Prostate gland (tissue), 2 donors: ENCODE data around the gene ZNHIT6. TPM values are rescaled to one million over a fixed set of nuclear protein-coding genes. Genes with fewer than 3 reads are reported as not detected.
"Not testable (repeated sequence)": the region's sequence is repeated elsewhere in the genome, so short reads cannot be mapped to it uniquely, and the experiment has no call there.

Experiments used
- DNase-seq: peaks from one replicate; pipeline ENCODE4 v3.0.0-alpha.2; 2019; ENCODE audit warnings: low spot score
- H3K27ac ChIP-seq, 2 donors: fragments of 200-600 bp; sonication (generic); 2 replicates each; pipeline ENCODE4 v1.5.1; 2017 to 2019
- H3K27me3 ChIP-seq: fragments of 200-600 bp; sonication (generic); replicated peaks from 2 replicates; pipeline ENCODE4 v1.5.1; 2019; ENCODE audit not compliant: insufficient read depth
- H3K36me3 ChIP-seq, 2 donors: fragments of 200-600 bp; sonication (generic); 1 replicate in 1 of 2; 2 replicates in 1 of 2; pipeline versions ENCODE4 v1.5.1 to v1.8.1; 2017 to 2019
- H3K4me1 ChIP-seq: fragments of 200-600 bp; sonication (generic); replicated peaks from 2 replicates; pipeline ENCODE4 v1.5.1; 2019
- H3K4me3 ChIP-seq, 2 donors: fragments of 200-600 bp; sonication (generic); 2 replicates each; pipeline ENCODE4 v1.5.1; 2017 to 2019
- H3K9me3 ChIP-seq: fragments of 200-600 bp; sonication (generic); 2 replicates; pipeline ENCODE4 v1.5.1; 2017
- POLR2A ChIP-seq: fragments of 450-650 bp; IDR thresholded peaks from one replicate; pipeline ENCODE4 v1.6.1; 2016; ENCODE audit warnings: antibody characterized with exemption, mild to moderate bottlenecking
- POLR2AphosphoS5 ChIP-seq: sonication (generic); formaldehyde crosslinking; IDR thresholded peaks from one replicate; pipeline ENCODE4 v1.6.1; 2017; ENCODE audit warnings: antibody characterized with exemption
- WGBS: methylation state at CpG from one replicate; pipeline ENCODE4 v1.1.5; 2018; 5-methylcytosine and 5-hydroxymethylcytosine counted together
- intact Hi-C: fragments of 100-400 bp; cut with DNase I; formaldehyde crosslinking; loops from one replicate; pipeline ENCODE4 v1.14.2; 2022
- total RNA-seq, 2 donors: library from RNA; depleted of rRNA; stranded (reverse); fragments of >200 nt; gene quantifications; one replicate each; pipeline ENCODE4 v1.1.0, GENCODE V29; 2016
- TF ChIP-seq, protein P1 (sequence below), 4 experiments: fragments of 200-600 bp in 2 of 4; fragments of 450-650 bp in 2 of 4; sonication (generic) in 2 of 4; IDR thresholded peaks; 1 replicate in 3 of 4; 2 replicates in 1 of 4; pipeline ENCODE4 v1.5.1; 2016 to 2019; ENCODE audit warnings: antibody characterized with exemption in 4 of 4, mild to moderate bottlenecking in 2 of 4, moderate library complexity in 2 of 4

The ZNHIT6 gene
- total RNA-seq, 2 donors from 2014 or later, result 8.7 to 13.5 TPM

DNA sequence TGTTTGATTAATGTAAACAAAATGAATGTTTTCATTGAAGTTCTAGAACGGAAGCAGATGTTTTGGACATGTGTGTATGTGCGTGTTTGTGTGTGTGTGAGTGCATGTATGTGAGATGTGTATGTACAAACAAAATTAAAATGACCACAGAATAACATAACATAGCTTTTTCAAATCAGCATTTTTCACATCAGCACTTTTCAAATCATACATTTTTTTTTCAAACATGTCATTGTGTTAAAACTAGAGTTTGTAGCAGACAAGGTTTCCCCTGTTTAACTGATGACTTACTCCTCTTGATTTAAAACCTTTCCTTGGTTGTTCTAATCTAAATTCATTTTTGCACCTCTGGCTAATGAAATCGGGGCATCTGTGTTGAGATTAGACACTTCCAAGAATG is 35.6 kb upstream of the ZNHIT6 start:
- no peaks in the 10 kb centered on the region for H3K27me3 ChIP-seq
- no peak for DNase-seq
- no peak overlapping the region for H3K27ac ChIP-seq
- no peaks in the 10 kb centered on the region for H3K9me3 ChIP-seq
- TF ChIP-seq POLR2AphosphoS5 (no peak), POLR2A (no peak)
- TF ChIP-seq, protein P1, sequence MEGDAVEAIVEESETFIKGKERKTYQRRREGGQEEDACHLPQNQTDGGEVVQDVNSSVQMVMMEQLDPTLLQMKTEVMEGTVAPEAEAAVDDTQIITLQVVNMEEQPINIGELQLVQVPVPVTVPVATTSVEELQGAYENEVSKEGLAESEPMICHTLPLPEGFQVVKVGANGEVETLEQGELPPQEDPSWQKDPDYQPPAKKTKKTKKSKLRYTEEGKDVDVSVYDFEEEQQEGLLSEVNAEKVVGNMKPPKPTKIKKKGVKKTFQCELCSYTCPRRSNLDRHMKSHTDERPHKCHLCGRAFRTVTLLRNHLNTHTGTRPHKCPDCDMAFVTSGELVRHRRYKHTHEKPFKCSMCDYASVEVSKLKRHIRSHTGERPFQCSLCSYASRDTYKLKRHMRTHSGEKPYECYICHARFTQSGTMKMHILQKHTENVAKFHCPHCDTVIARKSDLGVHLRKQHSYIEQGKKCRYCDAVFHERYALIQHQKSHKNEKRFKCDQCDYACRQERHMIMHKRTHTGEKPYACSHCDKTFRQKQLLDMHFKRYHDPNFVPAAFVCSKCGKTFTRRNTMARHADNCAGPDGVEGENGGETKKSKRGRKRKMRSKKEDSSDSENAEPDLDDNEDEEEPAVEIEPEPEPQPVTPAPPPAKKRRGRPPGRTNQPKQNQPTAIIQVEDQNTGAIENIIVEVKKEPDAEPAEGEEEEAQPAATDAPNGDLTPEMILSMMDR (IDR thresholded peaks at IDR 0.05), result no peak
- H3K36me3 ChIP-seq, result no peaks in the 10 kb centered on the region
- H3K4me1 ChIP-seq, result no peaks in the 10 kb centered on the region
- 90% methylated on average over 3 of the region's 3 CpGs for WGBS
- intact Hi-C loops, result no loop called here
- H3K4me3 ChIP-seq, result no peak overlapping the region

DNA sequence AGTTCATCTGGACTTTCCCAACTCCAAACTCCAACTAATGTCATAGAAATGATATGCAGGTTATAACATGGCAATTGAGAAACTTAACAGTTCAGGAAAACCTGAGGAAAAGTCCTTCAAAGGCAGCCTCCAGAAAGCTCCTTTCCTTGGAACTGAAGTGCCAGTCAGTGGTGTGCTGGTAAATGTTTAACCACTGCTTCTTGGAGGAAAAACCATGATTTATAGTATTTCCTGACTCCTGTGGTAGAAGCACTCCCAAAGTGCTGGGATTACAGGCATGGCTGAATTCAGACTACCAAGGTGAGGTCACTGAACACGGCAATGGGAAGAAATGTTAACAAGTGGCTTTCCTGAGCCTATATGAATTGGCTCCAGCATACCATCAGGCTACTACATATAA is 26.7 kb upstream of the ZNHIT6 start:
- H3K4me3 ChIP-seq, result no peak overlapping the region
- H3K4me1 ChIP-seq, result no peaks in the 10 kb centered on the region
- no peaks in the 10 kb centered on the region for H3K9me3 ChIP-seq
- no peak for TF ChIP-seq POLR2A
- no peak for TF ChIP-seq POLR2AphosphoS5
- TF ChIP-seq, protein P1 (IDR thresholded peaks at IDR 0.05), result no peak
- 71% methylated on average over 1 of the region's 1 CpG for WGBS
- no peaks in the 10 kb centered on the region for H3K27me3 ChIP-seq
- no peak overlapping the region for H3K27ac ChIP-seq
- intact Hi-C loops, result no loop called here
- no peaks in the 10 kb centered on the region for H3K36me3 ChIP-seq
- no peak for DNase-seq

DNA sequence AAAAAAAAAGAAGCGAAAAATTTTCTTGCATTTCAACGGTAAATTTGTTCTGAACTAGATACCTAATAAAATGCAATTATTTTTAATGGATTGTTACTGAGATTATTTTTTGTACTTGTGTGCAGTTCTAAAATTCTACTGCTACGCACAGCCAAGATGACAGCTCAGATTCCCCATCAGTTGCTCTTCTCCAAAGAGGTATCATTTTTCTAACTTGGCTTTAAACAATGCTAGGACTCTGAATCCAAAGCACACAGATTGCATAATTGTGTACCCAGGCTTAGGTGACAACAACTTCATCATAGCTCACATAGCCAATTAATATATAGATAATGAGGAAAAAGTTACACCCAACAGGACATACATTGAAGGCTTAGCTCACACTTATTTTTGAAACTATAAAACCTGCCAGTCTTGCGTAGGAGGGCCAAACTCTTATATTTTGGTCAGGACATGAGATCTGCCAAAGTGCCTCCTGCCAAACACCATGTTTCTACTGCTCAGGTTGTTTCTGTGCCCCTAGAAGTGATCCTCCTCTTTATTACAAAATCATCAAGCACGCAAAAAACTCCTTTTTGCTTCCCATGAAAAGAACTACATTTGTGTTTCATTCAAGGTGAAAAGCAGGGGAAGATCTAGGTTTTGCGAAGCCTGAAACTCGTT is 10.6 kb upstream of the ZNHIT6 start:
- H3K4me1 ChIP-seq, result no peaks in the 10 kb centered on the region
- intact Hi-C loops, result no loop called here
- H3K36me3 ChIP-seq, result no peaks in the 10 kb centered on the region
- H3K9me3 ChIP-seq, result no peaks in the 10 kb centered on the region
- H3K27me3 ChIP-seq, result no peaks in the 10 kb centered on the region
- no peak overlapping the region for H3K27ac ChIP-seq
- H3K4me3 ChIP-seq, result no peak overlapping the region
- 91% methylated on average over 7 of the region's 7 CpGs for WGBS
- TF ChIP-seq, protein P1 (IDR thresholded peaks at IDR 0.05), result no peak
- no peak for TF ChIP-seq POLR2A
- TF ChIP-seq POLR2AphosphoS5, result no peak
- no peak for DNase-seq

DNA sequence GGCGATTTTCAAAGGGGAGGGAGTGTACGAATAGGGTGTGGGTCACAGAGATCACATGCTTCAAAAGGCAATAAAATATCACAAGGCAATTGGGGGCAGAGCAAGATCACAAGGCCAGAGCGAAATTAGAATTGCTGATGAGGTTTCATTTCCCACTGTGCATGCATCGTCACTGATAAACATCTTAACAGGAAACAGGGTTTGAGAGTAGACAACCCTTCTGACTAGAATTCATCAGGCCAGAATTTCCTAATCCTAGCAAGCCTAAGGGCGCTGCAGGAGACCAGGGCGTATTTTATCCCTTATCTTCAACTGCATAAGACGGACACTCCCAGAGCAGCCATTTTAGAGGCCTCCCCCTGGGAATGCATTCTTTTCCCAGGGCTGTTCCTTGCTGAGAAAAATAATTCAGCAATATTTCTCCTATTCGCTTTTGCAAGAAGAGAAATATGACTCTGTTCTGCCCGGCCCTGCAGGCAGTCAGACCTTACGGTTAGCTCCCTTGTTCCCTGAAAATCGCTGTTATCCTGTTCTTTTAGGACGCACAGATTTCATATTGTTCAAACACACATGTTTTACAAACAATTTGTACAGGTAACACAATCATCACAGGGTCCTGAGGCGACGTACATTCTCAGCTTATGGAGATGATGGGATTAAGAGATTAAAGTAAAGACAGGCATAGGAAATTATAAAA is 6.3 kb upstream of the ZNHIT6 start:
- H3K4me1 ChIP-seq, H3K27ac ChIP-seq, intact Hi-C loops, H3K27me3 ChIP-seq, H3K4me3 ChIP-seq, H3K9me3 ChIP-seq, DNase-seq, H3K36me3 ChIP-seq: not testable (repeated sequence)
- WGBS, result 82% methylated on average over 14 of the region's 14 CpGs

DNA sequence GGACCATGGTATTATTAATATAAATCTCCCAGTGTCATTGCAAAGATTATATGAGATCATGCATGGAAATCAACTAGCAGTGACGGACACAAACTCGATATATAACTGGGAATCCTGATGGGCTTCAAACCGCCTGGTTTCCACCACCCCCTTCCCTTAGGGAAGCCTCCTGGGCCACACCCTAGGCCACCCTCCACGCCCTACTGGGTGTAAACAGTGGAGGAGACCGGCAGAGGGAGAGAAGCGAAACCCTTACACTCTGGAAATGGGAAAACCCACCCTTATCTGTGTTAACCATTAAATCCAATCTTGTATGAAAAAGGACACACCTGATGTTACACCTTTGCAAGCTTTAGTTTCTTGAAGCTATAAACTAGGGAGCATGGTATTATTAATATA is 595 bp upstream of the ZNHIT6 start:
- TF ChIP-seq, protein P1 (IDR thresholded peaks at IDR 0.05), result no peak
- TF ChIP-seq POLR2A (no peak), POLR2AphosphoS5 (no peak)
- Histone ChIP-seq H3K9me3 (no peaks in the 10 kb centered on the region), H3K4me1 (no peaks in the 10 kb centered on the region), H3K27me3 (no peaks in the 10 kb centered on the region), H3K4me3 (peak overlapping the region; percentile 64 to 68), H3K36me3 (no peaks in the 10 kb centered on the region), H3K27ac (peak overlapping the region; percentile 78 to 83)
- DNase-seq, result no peak
- 85% methylated on average over 6 of the region's 6 CpGs for WGBS
- intact Hi-C loops, result no loop called here
